Stomach smooth muscle (tissue), 2 donors: ENCODE data around the gene CDHR3.

ENCODE experiments used
- H3K27ac ChIP-seq: one replicate; pipeline ENCODE4 v1.7.0; 2013; ENCODE audit warnings: mild to moderate bottlenecking, low read length, inconsistent platforms
- H3K27me3 ChIP-seq, 2 donors: one replicate each; pipeline ENCODE4 v1.7.0; 2013; ENCODE audit warnings: low read length in 2 of 2; ENCODE audit not compliant: insufficient read depth in 2 of 2, control insufficient read depth in 1 of 2
- H3K36me3 ChIP-seq, 2 donors: one replicate each; pipeline ENCODE4 v1.7.0; 2013; ENCODE audit warnings: low read length in 2 of 2; ENCODE audit not compliant: control insufficient read depth in 2 of 2, insufficient read depth in 2 of 2
- H3K4me1 ChIP-seq: one replicate; pipeline ENCODE4 v1.7.0; 2013; ENCODE audit warnings: low read length; ENCODE audit not compliant: control insufficient read depth, insufficient read depth
- H3K4me3 ChIP-seq, 2 donors: one replicate each; pipeline ENCODE4 v1.7.0; 2013; ENCODE audit warnings: low read length in 2 of 2
- H3K9ac ChIP-seq, 2 donors: one replicate each; pipeline ENCODE4 v1.7.0; 2013; ENCODE audit warnings: low read length in 2 of 2, mild to moderate bottlenecking in 1 of 2
- H3K9me3 ChIP-seq, 2 donors: one replicate each; pipeline ENCODE4 v1.7.0; 2013; ENCODE audit warnings: low read length in 2 of 2; ENCODE audit not compliant: control insufficient read depth in 2 of 2
- donor health status: healthy.
- donor health status: Pancreatic carcinoma.

Gene CDHR3

GRCh38 chr7:106050746-106051117 lies 87.7 kb downstream of the CDHR3 start:
- no peaks in the 10 kb centered on the region for H3K27me3 ChIP-seq
- H3K4me3 ChIP-seq = no peak overlapping the region
- H3K9me3 ChIP-seq = no peaks in the 10 kb centered on the region
- peak overlapping the region in 1 of 2 donors; percentile 29 for H3K9ac ChIP-seq
- peaks cover 25% of the 10 kb centered on the region for H3K4me1 ChIP-seq
- H3K27ac ChIP-seq = peak overlapping the region; percentile 55
- no peaks in the 10 kb centered on the region for H3K36me3 ChIP-seq

- no peaks in the 10 kb centered on the region for H3K27me3 ChIP-seq
- no peak overlapping the region for H3K4me3 ChIP-seq
- peaks cover 31% of the 10 kb centered on the region for H3K4me1 ChIP-seq
- H3K9ac ChIP-seq = no peak overlapping the region
- H3K36me3 ChIP-seq = no peaks in the 10 kb centered on the region
- H3K27ac ChIP-seq = no peak overlapping the region
- no peaks in the 10 kb centered on the region for H3K9me3 ChIP-seq
Measured at GRCh38 chr7:106052681-106053080, 89.6 kb downstream of the CDHR3 start.

- Histone ChIP-seq H3K4me1 (peaks cover 33% of the 10 kb centered on the region), H3K9ac (no peak overlapping the region), H3K36me3 (no peaks in the 10 kb centered on the region)
Measured at GRCh38 chr7:106053109-106053508, 90.0 kb downstream of the CDHR3 start.

GRCh38 chr7:106054156-106054910 lies 91.3 kb downstream of the CDHR3 start:
- no peaks in the 10 kb centered on the region for H3K9me3 ChIP-seq
- no peak overlapping the region for H3K4me3 ChIP-seq
- H3K4me1 ChIP-seq = peaks cover 43% of the 10 kb centered on the region
- H3K9ac ChIP-seq = no peak overlapping the region
- no peak overlapping the region for H3K27ac ChIP-seq
- no peaks in the 10 kb centered on the region for H3K27me3 ChIP-seq
- H3K36me3 ChIP-seq = no peaks in the 10 kb centered on the region

More at GRCh38 chr7:106053109-106053508, 90.0 kb downstream of the CDHR3 start:
- no peak overlapping the region for H3K27ac ChIP-seq
- H3K9me3 ChIP-seq = no peaks in the 10 kb centered on the region
- no peak overlapping the region for H3K4me3 ChIP-seq
- no peaks in the 10 kb centered on the region for H3K27me3 ChIP-seq

GRCh38 chr7:106054971-106055532 lies 92.0 kb downstream of the CDHR3 start:
- Histone ChIP-seq H3K27me3 (no peaks in the 10 kb centered on the region), H3K36me3 (no peaks in the 10 kb centered on the region), H3K9ac (no peak overlapping the region), H3K9me3 (no peaks in the 10 kb centered on the region), H3K4me3 (no peak overlapping the region), H3K4me1 (peaks cover 36% of the 10 kb centered on the region), H3K27ac (no peak overlapping the region)

GRCh38 chr7:106056513-106057203 lies 93.6 kb downstream of the CDHR3 start:
- no peak overlapping the region for H3K9ac ChIP-seq
- no peaks in the 10 kb centered on the region for H3K27me3 ChIP-seq
- peaks cover 30% of the 10 kb centered on the region for H3K4me1 ChIP-seq
- no peak overlapping the region for H3K27ac ChIP-seq
- H3K4me3 ChIP-seq = peak overlapping the region in 1 of 2 donors; percentile 8
- no peaks in the 10 kb centered on the region for H3K36me3 ChIP-seq
- H3K9me3 ChIP-seq = no peaks in the 10 kb centered on the region

- Histone ChIP-seq H3K36me3 (no peaks in the 10 kb centered on the region), H3K4me3 (peak overlapping the region in 1 of 2 donors; percentile 8), H3K4me1 (peaks cover 38% of the 10 kb centered on the region), H3K27ac (peak overlapping the region; percentile 80), H3K27me3 (no peaks in the 10 kb centered on the region), H3K9ac (no peak overlapping the region), H3K9me3 (no peaks in the 10 kb centered on the region)
Measured at GRCh38 chr7:106057204-106057961, 94.3 kb downstream of the CDHR3 start.

GRCh38 chr7:106057962-106058927 lies 95.2 kb downstream of the CDHR3 start:
- Histone ChIP-seq H3K36me3 (no peaks in the 10 kb centered on the region), H3K27me3 (no peaks in the 10 kb centered on the region), H3K4me3 (no peak overlapping the region), H3K9ac (peak overlapping the region in 1 of 2 donors; percentile 3), H3K9me3 (no peaks in the 10 kb centered on the region), H3K27ac (peak overlapping the region; percentile 80), H3K4me1 (peaks cover 43% of the 10 kb centered on the region)

GRCh38 chr7:106058928-106059324 lies 95.9 kb downstream of the CDHR3 start:
- Histone ChIP-seq H3K4me3 (no peak overlapping the region), H3K9me3 (no peaks in the 10 kb centered on the region), H3K4me1 (peaks cover 50% of the 10 kb centered on the region), H3K36me3 (no peaks in the 10 kb centered on the region), H3K27ac (peak overlapping the region; percentile 80), H3K27me3 (no peaks in the 10 kb centered on the region), H3K9ac (no peak overlapping the region)

- H3K27me3 ChIP-seq = no peaks in the 10 kb centered on the region
- no peaks in the 10 kb centered on the region for H3K9me3 ChIP-seq
- no peak overlapping the region for H3K4me3 ChIP-seq
- peak overlapping the region; percentile 80 for H3K27ac ChIP-seq
- peaks cover 56% of the 10 kb centered on the region for H3K4me1 ChIP-seq
- H3K36me3 ChIP-seq = no peaks in the 10 kb centered on the region
- H3K9ac ChIP-seq = no peak overlapping the region
Measured at GRCh38 chr7:106059556-106059955, 96.5 kb downstream of the CDHR3 start.
